Measurements from ENCODE around the gene SYT17.

GRCh38 chr16:19188406-19188805 lies 20.4 kb downstream of the SYT17 start:
- no peak for TF ChIP-seq POLR2A (IDR thresholded peaks at IDR 0.05; ENCODE audit: low read length)
- no peak for TF ChIP-seq GATA1 (IDR thresholded peaks at IDR 0.05; ENCODE audit: low read depth, low read length)

Measured in erythroblast (primary cell).